Measurements from ENCODE around the gene RIMKLA. TPM values are rescaled to one million over a fixed set of nuclear protein-coding genes. Genes with fewer than 3 reads are reported as not detected.

Gene RIMKLA
- total and polyA plus RNA-seq, 2 of the 13 experiments (the other 11 are each of a cell fraction or from before 2014, with no cell fraction given): 2.5 to 3.8 TPM

GRCh38 chr1:42380586-42381279, at the start of gene RIMKLA (continued):
- TF ChIP-seq SKI (IDR thresholded peaks at IDR 0.05; ENCODE audit: partially characterized antibody) (peak; percentile 29), TMF1 (CRISPR knock-in tag; IDR thresholded peaks at IDR 0.05; ENCODE audit: low read depth) (peak; percentile 27; the same call in 1 of the 2 replicates), ZNF800 (CRISPR knock-in tag; IDR thresholded peaks at IDR 0.05) (peak; percentile 34; the same call in 1 of the 2 replicates), PAWR (CRISPR knock-in tag; IDR thresholded peaks at IDR 0.05; ENCODE audit: borderline replicate concordance) (no peak), ZNF678 (CRISPR knock-in tag; IDR thresholded peaks at IDR 0.05) (no peak), ZNF709 (CRISPR knock-in tag; IDR thresholded peaks at IDR 0.05) (no peak), ZNF101 (CRISPR knock-in tag; IDR thresholded peaks at IDR 0.05; ENCODE audit: borderline replicate concordance, low read depth) (no peak), ZNF234 (CRISPR knock-in tag; conservative IDR thresholded peaks at IDR 0.05) (no peak), ZNF124 (CRISPR knock-in tag; IDR thresholded peaks at IDR 0.05) (no peak), NFE2L2 (IDR thresholded peaks at IDR 0.05; ENCODE audit: low read length) (no peak), ZNF713 (CRISPR knock-in tag; IDR thresholded peaks at IDR 0.05) (no peak), SRSF4 (IDR thresholded peaks at IDR 0.05; ENCODE audit: low read depth, low read length, poor library complexity, severe bottlenecking) (no peak), SOX6 (IDR thresholded peaks at IDR 0.05) (no peak), SOX6 (CRISPR knock-in tag; IDR thresholded peaks at IDR 0.05) (no peak), HOXA5 (CRISPR knock-in tag; IDR thresholded peaks at IDR 0.05) (no peak), RBM22 (optimal IDR thresholded peaks at IDR 0.05; ENCODE audit: low read length) (no peak)
- TF ChIP-seq, protein P1, sequence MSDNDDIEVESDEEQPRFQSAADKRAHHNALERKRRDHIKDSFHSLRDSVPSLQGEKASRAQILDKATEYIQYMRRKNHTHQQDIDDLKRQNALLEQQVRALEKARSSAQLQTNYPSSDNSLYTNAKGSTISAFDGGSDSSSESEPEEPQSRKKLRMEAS (IDR thresholded peaks at IDR 0.05): peak; percentile 77
- TF ChIP-seq, protein P2, sequence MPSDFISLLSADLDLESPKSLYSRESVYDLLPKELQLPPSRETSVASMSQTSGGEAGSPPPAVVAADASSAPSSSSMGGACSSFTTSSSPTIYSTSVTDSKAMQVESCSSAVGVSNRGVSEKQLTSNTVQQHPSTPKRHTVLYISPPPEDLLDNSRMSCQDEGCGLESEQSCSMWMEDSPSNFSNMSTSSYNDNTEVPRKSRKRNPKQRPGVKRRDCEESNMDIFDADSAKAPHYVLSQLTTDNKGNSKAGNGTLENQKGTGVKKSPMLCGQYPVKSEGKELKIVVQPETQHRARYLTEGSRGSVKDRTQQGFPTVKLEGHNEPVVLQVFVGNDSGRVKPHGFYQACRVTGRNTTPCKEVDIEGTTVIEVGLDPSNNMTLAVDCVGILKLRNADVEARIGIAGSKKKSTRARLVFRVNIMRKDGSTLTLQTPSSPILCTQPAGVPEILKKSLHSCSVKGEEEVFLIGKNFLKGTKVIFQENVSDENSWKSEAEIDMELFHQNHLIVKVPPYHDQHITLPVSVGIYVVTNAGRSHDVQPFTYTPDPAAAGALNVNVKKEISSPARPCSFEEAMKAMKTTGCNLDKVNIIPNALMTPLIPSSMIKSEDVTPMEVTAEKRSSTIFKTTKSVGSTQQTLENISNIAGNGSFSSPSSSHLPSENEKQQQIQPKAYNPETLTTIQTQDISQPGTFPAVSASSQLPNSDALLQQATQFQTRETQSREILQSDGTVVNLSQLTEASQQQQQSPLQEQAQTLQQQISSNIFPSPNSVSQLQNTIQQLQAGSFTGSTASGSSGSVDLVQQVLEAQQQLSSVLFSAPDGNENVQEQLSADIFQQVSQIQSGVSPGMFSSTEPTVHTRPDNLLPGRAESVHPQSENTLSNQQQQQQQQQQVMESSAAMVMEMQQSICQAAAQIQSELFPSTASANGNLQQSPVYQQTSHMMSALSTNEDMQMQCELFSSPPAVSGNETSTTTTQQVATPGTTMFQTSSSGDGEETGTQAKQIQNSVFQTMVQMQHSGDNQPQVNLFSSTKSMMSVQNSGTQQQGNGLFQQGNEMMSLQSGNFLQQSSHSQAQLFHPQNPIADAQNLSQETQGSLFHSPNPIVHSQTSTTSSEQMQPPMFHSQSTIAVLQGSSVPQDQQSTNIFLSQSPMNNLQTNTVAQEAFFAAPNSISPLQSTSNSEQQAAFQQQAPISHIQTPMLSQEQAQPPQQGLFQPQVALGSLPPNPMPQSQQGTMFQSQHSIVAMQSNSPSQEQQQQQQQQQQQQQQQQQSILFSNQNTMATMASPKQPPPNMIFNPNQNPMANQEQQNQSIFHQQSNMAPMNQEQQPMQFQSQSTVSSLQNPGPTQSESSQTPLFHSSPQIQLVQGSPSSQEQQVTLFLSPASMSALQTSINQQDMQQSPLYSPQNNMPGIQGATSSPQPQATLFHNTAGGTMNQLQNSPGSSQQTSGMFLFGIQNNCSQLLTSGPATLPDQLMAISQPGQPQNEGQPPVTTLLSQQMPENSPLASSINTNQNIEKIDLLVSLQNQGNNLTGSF (CRISPR knock-in tag; IDR thresholded peaks at IDR 0.05): no peak
- TF ChIP-seq, protein P3, sequence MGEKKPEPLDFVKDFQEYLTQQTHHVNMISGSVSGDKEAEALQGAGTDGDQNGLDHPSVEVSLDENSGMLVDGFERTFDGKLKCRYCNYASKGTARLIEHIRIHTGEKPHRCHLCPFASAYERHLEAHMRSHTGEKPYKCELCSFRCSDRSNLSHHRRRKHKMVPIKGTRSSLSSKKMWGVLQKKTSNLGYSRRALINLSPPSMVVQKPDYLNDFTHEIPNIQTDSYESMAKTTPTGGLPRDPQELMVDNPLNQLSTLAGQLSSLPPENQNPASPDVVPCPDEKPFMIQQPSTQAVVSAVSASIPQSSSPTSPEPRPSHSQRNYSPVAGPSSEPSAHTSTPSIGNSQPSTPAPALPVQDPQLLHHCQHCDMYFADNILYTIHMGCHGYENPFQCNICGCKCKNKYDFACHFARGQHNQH (CRISPR knock-in tag; IDR thresholded peaks at IDR 0.05): no peak

Data from HepG2 (cell line).